ENCODE measurements around the gene PPP1R1B. TPM values are rescaled to one million over a fixed set of nuclear protein-coding genes. Genes with fewer than 3 reads are reported as not detected.

Gene PPP1R1B
- polyA plus RNA-seq, 1 donor from 2014 or later, result 1.8 TPM

DNA sequence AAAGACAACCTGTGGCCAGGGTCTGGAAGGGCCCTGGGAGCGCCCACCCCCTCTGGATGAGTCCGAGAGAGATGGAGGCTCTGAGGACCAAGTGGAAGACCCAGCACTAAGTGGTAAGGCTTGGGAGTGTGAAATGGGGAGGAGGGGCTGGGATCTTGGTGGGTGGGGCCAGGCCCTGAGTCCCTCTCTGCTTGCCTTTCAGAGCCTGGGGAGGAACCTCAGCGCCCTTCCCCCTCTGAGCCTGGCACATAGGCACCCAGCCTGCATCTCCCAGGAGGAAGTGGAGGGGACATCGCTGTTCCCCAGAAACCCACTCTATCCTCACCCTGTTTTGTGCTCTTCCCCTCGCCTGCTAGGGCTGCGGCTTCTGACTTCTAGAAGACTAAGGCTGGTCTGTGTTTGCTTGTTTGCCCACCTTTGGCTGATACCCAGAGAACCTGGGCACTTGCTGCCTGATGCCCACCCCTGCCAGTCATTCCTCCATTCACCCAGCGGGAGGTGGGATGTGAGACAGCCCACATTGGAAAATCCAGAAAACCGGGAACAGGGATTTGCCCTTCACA lies 8.9 kb downstream of the PPP1R1B start:
- H3K9me2 ChIP-seq (ENCODE audit: insufficient read depth, low read length), result no peaks in the 10 kb centered on the region
- H3K36me3 ChIP-seq (ENCODE audit: insufficient read depth, low read length), result no peaks in the 10 kb centered on the region
- no peaks in the 10 kb centered on the region for H3F3A ChIP-seq (ENCODE audit: insufficient read depth, low read length, poor library complexity, severe bottlenecking)
- H3K9ac ChIP-seq (ENCODE audit: low read length), result no peak overlapping the region
- no peak overlapping the region for H3K4me2 ChIP-seq (ENCODE audit: low read length)
- no peaks in the 10 kb centered on the region for H3K27me3 ChIP-seq (ENCODE audit: insufficient read depth, low read depth, low read length)
- no peak overlapping the region for H3K4me3 ChIP-seq (ENCODE audit: low read length)
- peaks cover 18% of the 10 kb centered on the region for H3K79me2 ChIP-seq (replicated peaks; ENCODE audit: insufficient read depth, low read length)
- H2AFZ ChIP-seq (ENCODE audit: low read depth, low read length), result no peak overlapping the region
- H3K9me3 ChIP-seq (ENCODE audit: low read length), result no peaks in the 10 kb centered on the region
- H3K27ac ChIP-seq (ENCODE audit: low read length), result no peak overlapping the region
- TF ChIP-seq, protein P1, sequence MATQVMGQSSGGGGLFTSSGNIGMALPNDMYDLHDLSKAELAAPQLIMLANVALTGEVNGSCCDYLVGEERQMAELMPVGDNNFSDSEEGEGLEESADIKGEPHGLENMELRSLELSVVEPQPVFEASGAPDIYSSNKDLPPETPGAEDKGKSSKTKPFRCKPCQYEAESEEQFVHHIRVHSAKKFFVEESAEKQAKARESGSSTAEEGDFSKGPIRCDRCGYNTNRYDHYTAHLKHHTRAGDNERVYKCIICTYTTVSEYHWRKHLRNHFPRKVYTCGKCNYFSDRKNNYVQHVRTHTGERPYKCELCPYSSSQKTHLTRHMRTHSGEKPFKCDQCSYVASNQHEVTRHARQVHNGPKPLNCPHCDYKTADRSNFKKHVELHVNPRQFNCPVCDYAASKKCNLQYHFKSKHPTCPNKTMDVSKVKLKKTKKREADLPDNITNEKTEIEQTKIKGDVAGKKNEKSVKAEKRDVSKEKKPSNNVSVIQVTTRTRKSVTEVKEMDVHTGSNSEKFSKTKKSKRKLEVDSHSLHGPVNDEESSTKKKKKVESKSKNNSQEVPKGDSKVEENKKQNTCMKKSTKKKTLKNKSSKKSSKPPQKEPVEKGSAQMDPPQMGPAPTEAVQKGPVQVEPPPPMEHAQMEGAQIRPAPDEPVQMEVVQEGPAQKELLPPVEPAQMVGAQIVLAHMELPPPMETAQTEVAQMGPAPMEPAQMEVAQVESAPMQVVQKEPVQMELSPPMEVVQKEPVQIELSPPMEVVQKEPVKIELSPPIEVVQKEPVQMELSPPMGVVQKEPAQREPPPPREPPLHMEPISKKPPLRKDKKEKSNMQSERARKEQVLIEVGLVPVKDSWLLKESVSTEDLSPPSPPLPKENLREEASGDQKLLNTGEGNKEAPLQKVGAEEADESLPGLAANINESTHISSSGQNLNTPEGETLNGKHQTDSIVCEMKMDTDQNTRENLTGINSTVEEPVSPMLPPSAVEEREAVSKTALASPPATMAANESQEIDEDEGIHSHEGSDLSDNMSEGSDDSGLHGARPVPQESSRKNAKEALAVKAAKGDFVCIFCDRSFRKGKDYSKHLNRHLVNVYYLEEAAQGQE (IDR thresholded peaks at IDR 0.05; ENCODE audit: borderline replicate concordance), result no peak
- no peak for TF ChIP-seq RAD21 (conservative IDR thresholded peaks at IDR 0.05)
- H4K20me1 ChIP-seq (ENCODE audit: insufficient read depth), result no peaks in the 10 kb centered on the region

DNA sequence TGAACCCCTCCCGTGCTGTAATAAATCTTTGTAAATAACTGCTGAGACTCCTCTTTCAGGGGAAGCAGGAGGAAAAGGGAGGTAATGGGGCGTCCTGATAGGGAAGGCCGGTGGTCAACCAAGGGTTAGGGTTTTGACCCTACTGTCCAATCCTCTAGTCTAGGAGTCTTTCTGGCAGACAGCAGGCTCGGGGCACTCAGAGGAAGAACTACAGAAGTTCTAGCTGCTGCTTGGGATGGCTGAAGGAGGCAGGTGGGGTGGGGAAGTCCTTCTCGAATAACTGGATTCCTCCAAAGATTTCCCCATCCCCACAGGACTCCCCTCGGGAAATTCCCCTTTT lies 9.8 kb downstream of the PPP1R1B start:
- Histone ChIP-seq H3K9me3 (ENCODE audit: low read length) (no peaks in the 10 kb centered on the region), H2AFZ (ENCODE audit: low read depth, low read length) (peak overlapping the region; percentile 77), H3K4me2 (ENCODE audit: low read length) (peak overlapping the region; percentile 72), H3K79me2 (replicated peaks; ENCODE audit: insufficient read depth, low read length) (peaks cover 18% of the 10 kb centered on the region), H3K4me3 (ENCODE audit: low read length) (peak overlapping the region; percentile 88), H3K27ac (ENCODE audit: low read length) (peak overlapping the region; percentile 76), H3K9me2 (ENCODE audit: insufficient read depth, low read length) (no peaks in the 10 kb centered on the region), H4K20me1 (ENCODE audit: insufficient read depth) (no peaks in the 10 kb centered on the region), H3K27me3 (ENCODE audit: insufficient read depth, low read depth, low read length) (no peaks in the 10 kb centered on the region), H3K9ac (ENCODE audit: low read length) (peak overlapping the region; percentile 87), H3K36me3 (ENCODE audit: insufficient read depth, low read length) (no peaks in the 10 kb centered on the region), H3F3A (ENCODE audit: insufficient read depth, low read length, poor library complexity, severe bottlenecking) (no peaks in the 10 kb centered on the region)
- TF ChIP-seq MXI1 (conservative IDR thresholded peaks at IDR 0.05; ENCODE audit: poor library complexity, severe bottlenecking) (no peak), TAF1 (IDR thresholded peaks at IDR 0.05; ENCODE audit: low read depth) (no peak), EP300 (conservative IDR thresholded peaks at IDR 0.05; ENCODE audit: poor library complexity, severe bottlenecking) (no peak), RAD21 (conservative IDR thresholded peaks at IDR 0.05) (no peak), SMC3 (conservative IDR thresholded peaks at IDR 0.05; ENCODE audit: poor library complexity) (no peak), EZH2 (IDR thresholded peaks at IDR 0.05; ENCODE audit: borderline replicate concordance, insufficient read depth, low read length, poor library complexity, severe bottlenecking) (no peak), POLR2AphosphoS5 (IDR thresholded peaks at IDR 0.05) (no peak)
- TF ChIP-seq, protein P2, sequence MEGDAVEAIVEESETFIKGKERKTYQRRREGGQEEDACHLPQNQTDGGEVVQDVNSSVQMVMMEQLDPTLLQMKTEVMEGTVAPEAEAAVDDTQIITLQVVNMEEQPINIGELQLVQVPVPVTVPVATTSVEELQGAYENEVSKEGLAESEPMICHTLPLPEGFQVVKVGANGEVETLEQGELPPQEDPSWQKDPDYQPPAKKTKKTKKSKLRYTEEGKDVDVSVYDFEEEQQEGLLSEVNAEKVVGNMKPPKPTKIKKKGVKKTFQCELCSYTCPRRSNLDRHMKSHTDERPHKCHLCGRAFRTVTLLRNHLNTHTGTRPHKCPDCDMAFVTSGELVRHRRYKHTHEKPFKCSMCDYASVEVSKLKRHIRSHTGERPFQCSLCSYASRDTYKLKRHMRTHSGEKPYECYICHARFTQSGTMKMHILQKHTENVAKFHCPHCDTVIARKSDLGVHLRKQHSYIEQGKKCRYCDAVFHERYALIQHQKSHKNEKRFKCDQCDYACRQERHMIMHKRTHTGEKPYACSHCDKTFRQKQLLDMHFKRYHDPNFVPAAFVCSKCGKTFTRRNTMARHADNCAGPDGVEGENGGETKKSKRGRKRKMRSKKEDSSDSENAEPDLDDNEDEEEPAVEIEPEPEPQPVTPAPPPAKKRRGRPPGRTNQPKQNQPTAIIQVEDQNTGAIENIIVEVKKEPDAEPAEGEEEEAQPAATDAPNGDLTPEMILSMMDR (IDR thresholded peaks at IDR 0.05; ENCODE audit: poor library complexity, severe bottlenecking), result no peak
- TF ChIP-seq, protein P1 (IDR thresholded peaks at IDR 0.05; ENCODE audit: borderline replicate concordance), result no peak
